Measurements from ENCODE around the gene CPB2.

The CPB2 gene

DNA sequence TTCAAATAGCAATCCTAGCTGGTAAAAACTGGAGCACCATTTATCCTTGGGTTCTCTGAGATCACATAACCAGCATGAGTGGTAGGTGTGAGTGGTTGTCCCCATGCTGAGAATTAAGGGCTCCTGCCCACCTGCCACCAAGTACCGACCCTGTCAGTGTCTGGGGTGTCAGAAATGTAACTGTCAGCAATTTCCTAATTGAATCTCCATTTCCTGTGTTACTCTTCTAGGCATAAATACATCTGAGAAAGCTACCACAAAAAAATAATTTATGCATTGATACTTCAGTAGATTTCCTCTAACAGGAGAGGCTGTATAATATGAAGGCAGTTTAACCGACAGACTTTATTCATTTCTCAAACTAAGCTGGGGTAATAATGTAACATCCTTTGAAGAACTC is 25.1 kb downstream of the CPB2 start:
- Histone ChIP-seq H3K4me1 (ENCODE audit: control insufficient read depth, insufficient read depth, low read length) (no peaks in the 10 kb centered on the region), H3K36me3 (ENCODE audit: control insufficient read depth, insufficient read depth, low read length) (no peaks in the 10 kb centered on the region), H3K27ac (ENCODE audit: insufficient read depth, low read depth, low read length, poor library complexity, severe bottlenecking) (no peak overlapping the region), H3K9me3 (ENCODE audit: control insufficient read depth, low read length) (no peaks in the 10 kb centered on the region), H3K4me3 (ENCODE audit: insufficient read depth, low read depth, low read length) (no peak overlapping the region), H3K27me3 (ENCODE audit: control insufficient read depth, insufficient read depth, low read length, poor library complexity, severe bottlenecking) (no peaks in the 10 kb centered on the region)
- WGBS, 2 experiments, result 93 to 100% methylated on average over 2 of the region's 2 CpGs

- Histone ChIP-seq H3K4me3 (ENCODE audit: insufficient read depth, low read depth, low read length) (no peak overlapping the region), H3K36me3 (ENCODE audit: control insufficient read depth, insufficient read depth, low read length) (no peaks in the 10 kb centered on the region), H3K4me1 (ENCODE audit: control insufficient read depth, insufficient read depth, low read length) (no peaks in the 10 kb centered on the region), H3K9me3 (ENCODE audit: control insufficient read depth, low read length) (no peaks in the 10 kb centered on the region), H3K27me3 (ENCODE audit: control insufficient read depth, insufficient read depth, low read length, poor library complexity, severe bottlenecking) (no peaks in the 10 kb centered on the region), H3K27ac (ENCODE audit: insufficient read depth, low read depth, low read length, poor library complexity, severe bottlenecking) (no peak overlapping the region)
- 94 to 100% methylated on average over 1 of the region's 1 CpG for WGBS, 2 experiments
Observed at GRCh38 chr13:46077265-46077664, 27.6 kb downstream of the CPB2 start.

DNA sequence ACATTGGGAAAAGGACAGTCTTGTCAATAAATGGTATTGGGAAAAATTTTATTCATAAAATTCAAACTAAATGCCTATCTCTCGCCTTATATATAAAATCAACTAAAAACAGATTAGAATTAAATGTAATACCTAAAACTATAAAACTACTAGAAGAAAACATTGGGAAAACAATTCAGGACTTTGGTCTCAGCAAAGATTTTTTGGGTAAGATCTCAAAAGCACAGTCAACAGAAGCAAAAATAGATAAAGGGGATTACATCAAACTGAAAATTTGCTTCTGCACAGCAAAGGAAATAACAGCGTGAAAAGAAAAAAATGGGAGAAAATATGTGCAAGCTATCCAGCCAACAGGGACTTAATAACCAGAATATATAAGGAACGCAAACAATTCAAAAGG is 28.0 kb downstream of the CPB2 start:
- Histone ChIP-seq H3K36me3 (ENCODE audit: control insufficient read depth, insufficient read depth, low read length) (no peaks in the 10 kb centered on the region), H3K9me3 (ENCODE audit: control insufficient read depth, low read length) (no peaks in the 10 kb centered on the region), H3K27me3 (ENCODE audit: control insufficient read depth, insufficient read depth, low read length, poor library complexity, severe bottlenecking) (no peaks in the 10 kb centered on the region), H3K4me3 (ENCODE audit: insufficient read depth, low read depth, low read length) (no peak overlapping the region), H3K4me1 (ENCODE audit: control insufficient read depth, insufficient read depth, low read length) (no peaks in the 10 kb centered on the region), H3K27ac (ENCODE audit: insufficient read depth, low read depth, low read length, poor library complexity, severe bottlenecking) (no peak overlapping the region)
- 93 to 97% methylated on average over 2 of the region's 3 CpGs for WGBS, 2 experiments

GRCh38 chr13:46075811-46076210 is 29.0 kb downstream of the CPB2 start:
- Histone ChIP-seq H3K4me1 (ENCODE audit: control insufficient read depth, insufficient read depth, low read length) (no peaks in the 10 kb centered on the region), H3K27me3 (ENCODE audit: control insufficient read depth, insufficient read depth, low read length, poor library complexity, severe bottlenecking) (no peaks in the 10 kb centered on the region), H3K4me3 (ENCODE audit: insufficient read depth, low read depth, low read length) (no peak overlapping the region), H3K36me3 (ENCODE audit: control insufficient read depth, insufficient read depth, low read length) (no peaks in the 10 kb centered on the region), H3K27ac (ENCODE audit: insufficient read depth, low read depth, low read length, poor library complexity, severe bottlenecking) (no peak overlapping the region), H3K9me3 (ENCODE audit: control insufficient read depth, low read length) (no peaks in the 10 kb centered on the region)
- 96 to 100% methylated on average over 1 of the region's 1 CpG for WGBS, 2 experiments

GRCh38 chr13:46071590-46072249 is 33.1 kb downstream of the CPB2 start:
- no peaks in the 10 kb centered on the region for H3K36me3 ChIP-seq (ENCODE audit: control insufficient read depth, insufficient read depth, low read length)
- H3K9me3 ChIP-seq (ENCODE audit: control insufficient read depth, low read length), result no peaks in the 10 kb centered on the region
- H3K4me3 ChIP-seq (ENCODE audit: insufficient read depth, low read depth, low read length), result no peak overlapping the region
- H3K4me1 ChIP-seq (ENCODE audit: control insufficient read depth, insufficient read depth, low read length), result no peaks in the 10 kb centered on the region
- whole genome bisulfite sequencing, 2 experiments, result 92 to 93% methylated on average over 5 of the region's 5 CpGs
- H3K27ac ChIP-seq (ENCODE audit: insufficient read depth, low read depth, low read length, poor library complexity, severe bottlenecking), result no peak overlapping the region
- no peaks in the 10 kb centered on the region for H3K27me3 ChIP-seq (ENCODE audit: control insufficient read depth, insufficient read depth, low read length, poor library complexity, severe bottlenecking)

- H3K36me3 ChIP-seq (ENCODE audit: control insufficient read depth, insufficient read depth, low read length), result no peaks in the 10 kb centered on the region
- no peaks in the 10 kb centered on the region for H3K27me3 ChIP-seq (ENCODE audit: control insufficient read depth, insufficient read depth, low read length, poor library complexity, severe bottlenecking)
- no peak overlapping the region for H3K4me3 ChIP-seq (ENCODE audit: insufficient read depth, low read depth, low read length)
- H3K27ac ChIP-seq (ENCODE audit: insufficient read depth, low read depth, low read length, poor library complexity, severe bottlenecking), result no peak overlapping the region
- no peaks in the 10 kb centered on the region for H3K9me3 ChIP-seq (ENCODE audit: control insufficient read depth, low read length)
- WGBS, 2 experiments, result 71 to 86% methylated on average over 1 to 2 of the region's 2 CpGs
- no peaks in the 10 kb centered on the region for H3K4me1 ChIP-seq (ENCODE audit: control insufficient read depth, insufficient read depth, low read length)
Observed at GRCh38 chr13:46063292-46063691, 41.5 kb downstream of the CPB2 start.

DNA sequence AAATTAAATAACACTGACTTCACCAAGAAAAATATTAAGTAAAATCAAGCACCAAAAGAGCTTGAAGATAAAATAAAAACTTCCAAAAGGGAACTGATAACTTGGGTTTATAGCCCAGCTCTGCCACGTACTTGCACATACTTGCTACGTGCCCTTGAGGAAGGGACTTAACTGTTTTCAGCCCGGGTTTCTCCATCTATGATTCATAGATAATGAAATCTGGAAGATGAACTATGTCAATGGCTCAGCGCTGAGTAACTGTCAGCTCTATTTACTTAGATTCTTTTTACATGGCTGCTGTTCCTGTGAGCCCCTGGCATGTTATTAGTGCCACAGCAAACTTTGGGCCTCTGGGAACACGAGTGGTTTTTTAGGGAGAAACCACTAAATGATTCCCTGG is 42.6 kb downstream of the CPB2 start:
- no peak overlapping the region for H3K4me3 ChIP-seq (ENCODE audit: insufficient read depth, low read depth, low read length)

GRCh38 chr13:46059405-46059804 is 45.4 kb downstream of the CPB2 start:
- Histone ChIP-seq H3K27me3 (ENCODE audit: control insufficient read depth, insufficient read depth, low read length, poor library complexity, severe bottlenecking) (no peaks in the 10 kb centered on the region), H3K27ac (ENCODE audit: insufficient read depth, low read depth, low read length, poor library complexity, severe bottlenecking) (no peak overlapping the region), H3K4me1 (ENCODE audit: control insufficient read depth, insufficient read depth, low read length) (no peaks in the 10 kb centered on the region), H3K4me3 (ENCODE audit: insufficient read depth, low read depth, low read length) (no peak overlapping the region), H3K9me3 (ENCODE audit: control insufficient read depth, low read length) (no peaks in the 10 kb centered on the region), H3K36me3 (ENCODE audit: control insufficient read depth, insufficient read depth, low read length) (no peaks in the 10 kb centered on the region)

More for the DNA sequence above, 42.6 kb downstream of the CPB2 start:
- Histone ChIP-seq H3K36me3 (ENCODE audit: control insufficient read depth, insufficient read depth, low read length) (no peaks in the 10 kb centered on the region), H3K9me3 (ENCODE audit: control insufficient read depth, low read length) (no peaks in the 10 kb centered on the region), H3K4me1 (ENCODE audit: control insufficient read depth, insufficient read depth, low read length) (no peaks in the 10 kb centered on the region), H3K27ac (ENCODE audit: insufficient read depth, low read depth, low read length, poor library complexity, severe bottlenecking) (no peak overlapping the region), H3K27me3 (ENCODE audit: control insufficient read depth, insufficient read depth, low read length, poor library complexity, severe bottlenecking) (no peaks in the 10 kb centered on the region)
- 96 to 97% methylated on average over 5 of the region's 5 CpGs for WGBS, 2 experiments

DNA sequence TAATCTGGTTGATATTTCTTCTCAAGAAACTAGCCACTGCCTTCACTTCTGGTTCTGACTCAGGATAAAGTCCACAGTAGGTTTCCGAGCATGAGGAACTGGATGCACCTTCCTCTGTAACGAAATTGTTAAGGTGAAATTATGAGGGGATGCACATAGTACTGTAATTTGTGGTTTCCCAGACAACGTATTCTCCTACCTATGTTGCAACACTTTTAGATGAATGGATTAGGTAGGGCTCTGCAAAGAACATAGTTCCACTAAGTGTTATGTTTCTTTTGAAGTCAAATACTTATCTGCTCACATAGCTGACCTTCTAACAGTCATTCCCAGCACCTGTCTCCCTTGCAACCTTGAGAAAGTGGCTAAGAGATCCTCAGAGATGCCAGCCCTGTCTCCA is 46.6 kb downstream of the CPB2 start:
- peaks cover 6% of the 10 kb centered on the region for H3K27me3 ChIP-seq (ENCODE audit: control insufficient read depth, insufficient read depth, low read length, poor library complexity, severe bottlenecking)
- 89 to 98% methylated on average over 3 of the region's 3 CpGs for WGBS, 2 experiments
- H3K27ac ChIP-seq (ENCODE audit: insufficient read depth, low read depth, low read length, poor library complexity, severe bottlenecking), result no peak overlapping the region
- H3K4me3 ChIP-seq (ENCODE audit: insufficient read depth, low read depth, low read length), result no peak overlapping the region
- no peaks in the 10 kb centered on the region for H3K36me3 ChIP-seq (ENCODE audit: control insufficient read depth, insufficient read depth, low read length)
- no peaks in the 10 kb centered on the region for H3K9me3 ChIP-seq (ENCODE audit: control insufficient read depth, low read length)
- no peaks in the 10 kb centered on the region for H3K4me1 ChIP-seq (ENCODE audit: control insufficient read depth, insufficient read depth, low read length)

DNA sequence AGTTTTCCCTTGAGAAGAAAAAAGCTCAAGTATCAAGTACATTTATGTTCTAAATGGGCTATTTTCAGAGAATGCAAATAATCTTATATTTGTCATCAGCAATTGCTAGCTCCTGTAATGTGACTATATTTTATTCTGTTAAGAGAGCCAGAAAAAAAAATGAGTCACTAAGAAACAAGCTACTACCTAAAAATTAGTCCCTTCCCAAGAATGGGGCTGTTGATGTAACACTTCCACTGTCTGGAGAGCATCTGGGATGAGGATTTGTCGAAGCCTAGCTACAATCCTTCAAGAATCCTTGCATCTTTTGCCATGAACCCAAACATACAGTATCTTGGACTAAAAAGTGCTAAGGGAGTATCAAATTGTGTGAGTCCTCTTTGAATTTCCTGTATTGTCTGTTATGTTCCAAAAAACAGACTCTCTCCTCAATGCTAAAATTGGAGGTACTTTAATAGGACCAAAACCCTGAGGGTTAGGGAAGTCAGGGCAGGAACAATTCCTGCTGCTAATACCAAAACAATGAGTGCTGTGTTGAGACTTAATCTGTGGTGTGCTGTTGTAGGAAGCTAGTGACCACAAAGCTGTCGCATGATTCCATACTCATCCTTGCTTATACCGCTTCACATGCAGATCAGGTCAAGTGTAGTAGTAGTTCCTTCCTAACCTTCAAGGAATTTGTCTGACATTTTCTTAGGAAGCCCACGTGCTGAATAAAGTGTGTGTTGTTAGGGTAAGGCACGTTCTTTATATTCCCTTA is 47.4 kb downstream of the CPB2 start:
- WGBS, 2 experiments, result 68 to 82% methylated on average over 5 of the region's 5 CpGs
- H3K4me3 ChIP-seq (ENCODE audit: insufficient read depth, low read depth, low read length), result no peak overlapping the region

More for the DNA sequence above, 47.4 kb downstream of the CPB2 start:
- Histone ChIP-seq H3K9me3 (ENCODE audit: control insufficient read depth, low read length) (no peaks in the 10 kb centered on the region), H3K27ac (ENCODE audit: insufficient read depth, low read depth, low read length, poor library complexity, severe bottlenecking) (no peak overlapping the region), H3K27me3 (ENCODE audit: control insufficient read depth, insufficient read depth, low read length, poor library complexity, severe bottlenecking) (peaks cover 8% of the 10 kb centered on the region), H3K36me3 (ENCODE audit: control insufficient read depth, insufficient read depth, low read length) (no peaks in the 10 kb centered on the region), H3K4me1 (ENCODE audit: control insufficient read depth, insufficient read depth, low read length) (no peaks in the 10 kb centered on the region)
